NOMO-1 treated with dmso at 0.1 percent for 144 hours (cell line): ENCODE results near the gene ERN1.

Source experiments
- DNase-seq: peaks from one replicate; lab custom pipeline; 2025; ENCODE audit not compliant: unreplicated experiment; lab: John Stamatoyannopoulos, UW

ERN1 gene

DNA sequence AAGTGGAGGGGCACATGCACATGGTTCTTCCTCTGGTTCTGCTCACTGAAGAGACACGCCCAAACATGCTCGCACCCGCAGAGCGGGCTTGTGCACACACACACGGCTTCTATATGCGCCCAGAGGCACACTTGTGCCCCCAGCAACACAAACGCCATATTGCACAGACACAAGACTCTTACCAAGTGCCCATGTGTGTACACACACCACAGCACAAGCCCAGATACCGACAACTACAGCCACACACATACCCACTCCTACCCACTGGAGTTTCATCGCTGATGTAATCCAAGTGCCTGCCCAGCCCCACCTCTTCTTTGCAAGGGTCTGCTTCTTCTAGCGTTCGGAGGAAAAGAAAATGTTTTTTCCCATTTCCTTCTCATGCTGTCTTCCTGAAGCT is 138.3 kb downstream of the ERN1 start:
- DNase-seq = no peak

DNA sequence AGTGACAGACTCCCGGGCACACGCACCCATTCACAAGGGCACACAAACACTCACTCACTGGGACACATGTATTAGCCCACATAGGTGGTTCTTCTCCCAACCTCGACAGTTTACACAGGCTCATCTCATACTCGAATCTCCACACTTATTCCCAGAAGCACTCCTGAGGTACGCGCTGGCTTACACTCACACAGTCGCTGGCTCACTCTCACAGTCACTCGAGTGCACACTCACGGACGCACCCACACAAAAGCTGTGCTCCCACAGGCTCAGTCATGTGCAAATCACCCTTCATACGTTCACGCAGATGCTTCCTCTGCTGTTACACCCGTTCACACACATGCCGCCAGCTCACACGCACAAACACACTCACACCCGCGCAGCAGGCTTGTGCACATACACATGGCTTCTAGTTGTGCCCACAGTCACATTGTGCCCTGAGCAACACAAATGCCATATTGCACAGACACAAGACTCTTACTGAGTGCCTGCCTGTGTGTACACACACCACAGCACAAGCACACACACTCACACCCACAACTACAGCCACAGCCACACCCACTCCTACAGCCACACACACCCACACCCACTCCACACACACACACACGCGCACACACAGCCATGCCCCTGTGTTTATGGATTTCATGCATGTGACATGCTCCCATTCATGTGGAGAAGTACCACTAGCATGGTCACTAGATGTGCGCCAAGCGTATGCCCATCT is 140.2 kb downstream of the ERN1 start:
- DNase-seq = no peak
